HG03469 (cell line): ENCODE data around the gene TEAD4.

ENCODE experiments used
- ATAC-seq: cut with Tn5 transposase; IDR thresholded peaks from one replicate; pipeline ENCODE4 v1.9.1; 2021; ENCODE audit warnings: mild to moderate bottlenecking, moderate library complexity, moderate number of reproducible peaks; ENCODE audit not compliant: unreplicated experiment

TEAD4 gene

DNA sequence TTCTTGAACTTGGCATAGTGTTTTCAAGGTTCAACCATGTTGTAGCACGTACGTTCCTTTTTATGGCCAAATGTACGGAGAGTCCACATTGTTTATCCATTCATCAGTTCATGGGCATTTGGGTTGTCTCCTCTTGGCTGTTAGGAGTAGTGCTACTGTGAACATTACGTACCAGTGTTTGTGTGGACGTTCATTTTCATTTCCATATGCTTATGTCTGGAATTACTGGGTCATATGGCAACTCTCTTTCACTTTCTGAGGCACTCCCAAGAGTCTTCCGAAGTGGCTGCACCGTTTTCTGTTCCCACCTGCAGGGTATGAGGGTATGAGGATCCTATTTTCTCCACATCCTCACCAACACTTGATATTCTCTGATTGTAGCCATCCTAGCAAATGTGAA lies 68.9 kb downstream of the TEAD4 start:
- ATAC-seq, result no peak

DNA sequence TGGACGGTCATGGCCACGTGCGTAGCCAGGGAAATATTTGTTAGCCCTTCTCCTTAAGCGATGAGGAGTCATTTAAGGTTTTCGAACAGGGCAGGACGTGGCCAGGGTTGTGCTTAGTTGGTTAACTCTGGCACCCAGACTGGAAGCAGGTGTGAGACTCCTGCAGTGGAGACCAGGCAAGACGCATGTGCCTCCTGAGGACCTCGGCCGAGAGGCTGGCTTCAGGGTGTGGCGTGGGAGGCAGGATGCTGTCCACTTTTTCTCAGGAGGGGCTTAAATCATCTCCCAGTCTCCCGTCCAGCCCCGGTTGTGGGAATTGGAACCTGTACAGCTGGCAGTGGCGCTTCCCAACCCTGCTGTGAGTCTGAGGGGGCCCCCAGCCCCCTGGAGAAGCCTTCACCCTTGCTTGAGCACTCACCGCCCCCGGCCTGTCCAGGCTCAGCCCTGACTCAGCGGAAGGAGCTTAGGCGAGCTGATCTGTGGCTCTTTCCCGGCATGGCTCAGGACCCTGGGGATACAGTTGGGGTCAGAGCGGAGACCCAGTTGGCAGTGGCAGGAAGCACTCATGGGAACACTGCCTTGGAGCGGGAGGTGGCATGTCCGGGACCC lies 71.7 kb downstream of the TEAD4 start:
- no peak for ATAC-seq

DNA sequence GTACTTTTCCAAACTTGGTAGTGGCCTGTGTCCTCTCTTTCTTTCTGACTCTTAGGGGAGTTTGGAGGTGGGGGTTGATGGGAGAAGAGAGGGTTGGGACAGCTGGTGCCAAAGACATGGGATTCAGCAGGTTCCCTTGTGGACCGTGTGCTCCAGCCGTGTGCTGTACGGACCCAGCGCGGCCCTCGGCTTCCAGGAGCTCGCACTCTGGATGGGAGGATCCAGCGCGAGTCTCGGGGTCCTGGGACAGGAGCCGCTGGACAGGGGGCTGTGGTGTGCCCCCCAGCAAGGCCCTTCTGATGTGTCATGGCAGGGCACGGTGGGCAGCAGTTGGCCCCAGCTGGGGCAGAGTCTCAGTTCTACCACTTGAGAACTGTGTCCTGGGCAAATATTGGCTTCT lies 73.0 kb downstream of the TEAD4 start:
- no peak for ATAC-seq

DNA sequence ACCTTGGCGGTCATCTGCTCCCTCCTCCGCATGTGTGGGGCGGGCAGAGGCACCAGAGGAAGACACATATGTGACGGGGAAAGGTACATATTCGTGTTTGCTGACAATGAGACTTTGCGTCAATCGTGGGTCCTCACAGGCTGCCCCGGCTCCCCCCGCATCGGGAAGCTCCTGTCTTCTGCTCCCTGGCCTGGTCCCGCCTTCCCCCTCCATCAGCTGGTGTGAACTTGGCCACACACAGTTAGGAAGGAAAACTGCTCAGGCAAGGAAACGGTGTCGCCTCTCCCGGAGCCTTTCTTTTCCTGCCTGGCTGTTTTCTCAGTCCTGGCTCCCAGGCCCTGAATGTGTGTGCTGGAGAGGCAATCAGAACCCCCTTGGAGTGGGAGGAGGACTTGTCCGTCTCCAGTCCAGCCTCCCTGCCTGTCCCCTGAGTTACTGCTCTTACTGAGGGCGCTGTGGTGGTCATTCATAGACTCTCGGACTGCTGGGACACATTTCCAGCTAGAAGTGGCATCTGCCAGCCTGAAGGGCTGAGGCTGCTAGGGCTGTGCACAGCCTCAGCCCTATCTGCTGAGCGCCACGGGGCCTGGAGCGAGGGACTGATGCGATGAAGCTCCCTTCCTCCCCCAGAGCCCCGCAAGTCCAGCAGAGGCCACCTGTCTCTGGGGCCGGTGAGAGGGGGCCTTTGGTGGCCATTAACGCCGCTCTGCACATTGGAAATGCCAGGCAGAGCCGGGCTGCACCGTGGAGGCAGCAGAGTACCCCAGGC lies 73.8 kb downstream of the TEAD4 start:
- ATAC-seq, result no peak

DNA sequence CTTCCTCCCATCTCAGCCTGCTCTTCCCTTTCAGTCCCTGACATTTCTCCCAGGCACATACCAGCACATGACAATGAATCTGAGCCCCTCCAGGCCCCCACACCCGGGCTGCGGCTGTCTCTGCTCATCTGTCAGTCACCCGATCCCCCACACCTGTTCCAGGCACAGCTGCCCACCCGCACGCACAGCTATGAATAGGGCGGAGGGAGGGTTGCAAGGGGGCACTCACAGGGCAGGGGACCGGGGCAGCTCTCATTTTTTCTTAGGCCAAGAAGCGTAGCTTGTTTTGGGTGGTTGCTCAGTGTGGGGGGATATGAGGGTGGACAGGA lies 74.3 kb downstream of the TEAD4 start:
- ATAC-seq, result no peak

DNA sequence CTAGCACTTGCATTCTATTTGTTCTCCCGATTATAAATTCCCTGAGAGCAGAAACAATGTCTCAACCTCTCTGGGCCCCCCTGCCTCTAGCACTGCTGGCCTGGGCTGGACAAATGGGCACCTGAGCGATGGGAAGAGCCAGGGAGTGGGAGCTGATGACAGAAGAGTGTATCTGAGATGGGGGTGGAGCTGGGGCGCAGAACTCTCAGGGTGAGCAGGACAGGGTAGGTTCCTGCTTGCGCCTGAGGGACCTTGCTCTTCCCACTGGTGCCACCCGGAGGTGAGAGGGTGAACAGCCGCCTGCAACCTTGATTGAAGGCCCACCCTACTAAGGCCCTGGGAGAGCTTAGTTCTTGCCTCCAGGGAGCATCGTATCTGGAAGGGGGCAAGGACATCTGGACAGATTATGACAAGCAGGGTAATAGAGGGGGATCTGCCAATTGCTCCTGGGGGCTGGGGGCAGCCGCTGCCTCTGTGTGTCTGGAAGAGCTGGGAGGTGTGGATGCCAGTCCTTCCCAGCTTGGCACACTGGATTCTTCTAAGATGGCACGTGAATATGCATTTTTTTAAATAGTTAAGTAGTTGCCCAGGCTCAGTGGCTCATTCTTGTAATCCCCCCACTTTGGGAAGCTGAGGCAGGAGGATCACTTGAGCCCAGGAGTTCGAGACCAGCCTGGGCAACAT lies 75.0 kb downstream of the TEAD4 start:
- no peak for ATAC-seq

DNA sequence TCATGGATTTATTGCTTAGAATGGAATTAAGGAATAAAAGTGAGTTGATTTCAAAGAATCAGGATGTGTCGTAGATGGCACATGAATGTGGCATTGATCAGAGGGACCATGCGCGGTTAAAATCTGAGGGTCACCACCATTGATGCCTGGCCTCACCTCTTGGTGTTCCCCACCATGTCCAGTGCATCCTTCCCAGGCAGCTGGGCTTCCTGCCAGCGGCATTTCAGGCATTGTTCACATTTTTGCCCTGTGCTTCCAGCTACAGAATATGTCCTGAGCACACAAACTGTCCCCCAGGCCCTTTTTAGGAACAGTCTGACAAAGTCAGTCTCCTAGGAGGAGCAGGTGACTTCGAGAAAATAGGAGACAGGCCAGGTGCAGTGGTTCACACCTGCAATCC lies 76.0 kb downstream of the TEAD4 start:
- ATAC-seq, result no peak

DNA sequence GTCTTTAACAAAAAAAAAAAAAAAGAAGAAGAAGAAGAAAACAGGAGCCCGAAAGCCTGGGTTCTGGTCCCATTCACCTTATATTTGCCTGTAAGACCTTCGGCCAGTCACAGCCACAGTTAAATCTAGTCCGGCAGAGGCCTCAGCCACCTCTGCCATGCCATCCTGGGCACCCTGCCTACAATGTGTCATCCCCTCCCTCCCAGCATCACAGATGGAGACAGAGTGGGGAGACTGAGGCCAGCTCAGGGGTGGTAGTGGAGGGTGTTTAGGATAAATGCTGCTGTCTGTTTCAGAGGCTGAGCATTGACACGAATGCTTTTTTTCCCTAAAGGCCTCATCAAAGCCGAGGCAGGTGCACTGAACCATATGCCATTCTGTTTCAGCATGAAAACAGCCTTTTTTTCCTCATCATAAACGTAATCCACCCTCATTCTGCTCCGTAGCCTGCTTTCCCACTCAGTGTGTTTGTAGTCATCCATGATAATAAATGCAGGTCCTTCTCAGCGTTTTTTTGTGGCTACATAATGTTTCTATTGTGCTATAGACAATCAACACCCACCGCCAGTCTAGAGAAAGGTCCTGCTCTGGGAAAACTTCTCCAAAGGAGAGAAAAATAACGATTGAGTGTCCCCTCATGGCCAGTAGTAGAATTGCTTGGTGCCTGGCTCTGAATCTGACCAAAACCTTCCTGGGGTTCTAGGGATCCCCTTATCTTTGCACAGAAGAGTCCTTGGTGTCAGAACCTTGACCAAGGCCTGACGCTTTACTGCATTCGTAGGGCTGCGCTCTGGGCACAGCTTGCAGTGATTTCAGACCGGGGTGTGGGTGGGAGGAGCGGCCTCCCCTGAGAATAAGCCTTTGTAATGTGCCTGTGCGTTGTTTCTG lies 76.9 kb downstream of the TEAD4 start:
- ATAC-seq, result no peak

DNA sequence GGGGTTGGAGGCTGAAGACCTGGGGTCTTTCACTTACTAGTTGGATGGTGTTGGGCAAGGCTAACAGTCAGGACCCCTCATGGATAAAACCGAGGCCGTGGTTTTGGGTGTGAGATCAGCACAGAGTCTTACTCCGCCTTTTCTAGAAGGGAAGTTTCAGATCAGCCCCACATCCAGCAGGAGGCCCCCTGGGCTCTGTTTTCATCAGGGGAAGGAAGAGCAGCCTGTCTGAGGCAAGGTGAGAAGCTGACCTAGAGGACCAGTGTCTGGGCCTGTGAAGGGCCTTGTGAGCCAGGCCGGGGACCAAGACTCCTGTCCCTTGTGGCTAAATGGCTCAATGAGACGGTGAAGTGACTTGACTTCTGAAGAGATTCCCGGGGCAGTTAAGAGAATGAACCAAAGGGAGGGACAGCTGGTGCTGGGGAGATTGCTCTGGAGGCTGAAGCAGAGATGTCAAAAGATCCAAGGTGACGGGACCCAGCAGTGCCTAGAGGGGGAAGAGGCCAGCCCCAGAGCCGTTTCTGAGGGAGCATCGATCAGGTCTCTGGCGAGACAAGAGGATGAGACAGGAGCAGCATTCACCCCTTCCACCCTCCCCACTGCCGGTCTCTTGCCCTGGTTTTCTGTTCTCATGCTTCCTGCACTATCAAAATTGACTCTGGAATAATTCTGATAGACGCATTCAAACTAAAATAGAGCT lies 77.9 kb downstream of the TEAD4 start:
- no peak for ATAC-seq

DNA sequence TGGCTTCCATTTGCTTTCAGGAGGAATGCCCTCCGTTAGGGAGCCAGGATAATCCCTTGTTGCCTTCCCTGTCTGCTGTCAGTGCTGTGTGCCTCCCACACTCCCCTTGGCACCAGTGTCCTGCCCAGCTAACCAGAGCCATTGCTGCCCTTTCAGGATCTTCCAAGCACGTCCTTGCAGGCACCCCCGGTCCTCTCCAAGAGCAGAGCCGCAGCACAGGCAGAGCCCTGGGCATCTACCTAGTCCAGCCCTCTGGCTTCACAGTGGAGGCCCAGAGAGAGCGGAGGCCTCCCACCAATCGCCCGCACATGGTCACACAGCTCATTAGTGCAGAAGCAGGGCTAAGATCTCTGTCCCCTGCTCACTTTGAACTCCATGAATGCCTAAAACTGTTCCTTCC lies 79.0 kb downstream of the TEAD4 start:
- ATAC-seq, result no peak

DNA sequence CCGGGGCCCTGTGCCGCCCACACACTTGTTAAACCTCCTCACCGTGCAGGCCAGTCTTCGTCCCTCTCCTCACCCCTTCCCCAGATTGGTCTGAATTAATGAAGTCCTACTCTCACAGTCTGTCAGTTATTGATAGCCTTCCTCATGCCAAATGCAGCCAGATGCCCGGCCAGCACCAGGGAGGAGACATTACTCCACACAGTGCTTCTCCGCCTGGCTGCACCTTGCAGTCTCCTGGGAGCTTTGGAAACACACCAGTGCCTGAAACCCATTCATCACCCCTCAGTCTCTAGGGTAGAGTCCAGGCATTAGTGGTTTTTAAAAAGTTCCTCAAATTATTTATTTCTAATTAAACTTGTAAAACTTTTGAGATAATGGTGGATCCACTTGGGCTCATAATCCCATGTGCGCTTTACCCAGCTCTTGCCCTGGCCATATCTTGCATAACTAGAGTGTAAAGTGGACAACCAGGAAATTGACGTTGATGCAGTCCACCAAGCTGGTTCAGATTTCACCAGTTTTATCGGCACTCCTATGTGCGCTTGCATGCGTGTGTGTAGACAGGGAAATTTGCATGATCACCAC lies 79.8 kb downstream of the TEAD4 start:
- ATAC-seq, result no peak

DNA sequence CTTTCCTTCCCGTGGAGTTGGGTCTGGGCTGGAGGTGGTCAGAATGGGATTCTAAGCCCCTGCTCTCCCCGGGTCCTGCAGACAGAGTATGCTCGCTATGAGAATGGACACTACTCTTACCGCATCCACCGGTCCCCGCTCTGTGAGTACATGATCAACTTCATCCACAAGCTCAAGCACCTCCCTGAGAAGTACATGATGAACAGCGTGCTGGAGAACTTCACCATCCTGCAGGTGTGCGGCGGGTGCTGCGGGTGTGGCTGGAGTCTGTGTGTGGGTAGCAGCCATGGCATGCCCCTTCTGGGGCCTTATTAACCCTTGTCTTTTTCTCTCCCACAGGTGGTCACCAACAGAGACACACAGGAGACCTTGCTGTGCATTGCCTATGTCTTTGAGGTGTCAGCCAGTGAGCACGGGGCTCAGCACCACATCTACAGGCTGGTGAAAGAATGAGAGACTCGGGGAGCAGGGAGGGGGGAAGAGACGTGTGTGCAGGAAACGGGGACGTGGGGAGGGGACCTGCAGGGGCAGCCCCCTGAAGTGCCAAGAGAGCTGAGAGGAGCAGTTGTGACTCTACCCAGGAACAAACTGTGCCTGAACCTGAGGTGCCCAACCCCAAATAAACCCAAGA lies 80.9 kb downstream of the TEAD4 start:
- no peak for ATAC-seq

DNA sequence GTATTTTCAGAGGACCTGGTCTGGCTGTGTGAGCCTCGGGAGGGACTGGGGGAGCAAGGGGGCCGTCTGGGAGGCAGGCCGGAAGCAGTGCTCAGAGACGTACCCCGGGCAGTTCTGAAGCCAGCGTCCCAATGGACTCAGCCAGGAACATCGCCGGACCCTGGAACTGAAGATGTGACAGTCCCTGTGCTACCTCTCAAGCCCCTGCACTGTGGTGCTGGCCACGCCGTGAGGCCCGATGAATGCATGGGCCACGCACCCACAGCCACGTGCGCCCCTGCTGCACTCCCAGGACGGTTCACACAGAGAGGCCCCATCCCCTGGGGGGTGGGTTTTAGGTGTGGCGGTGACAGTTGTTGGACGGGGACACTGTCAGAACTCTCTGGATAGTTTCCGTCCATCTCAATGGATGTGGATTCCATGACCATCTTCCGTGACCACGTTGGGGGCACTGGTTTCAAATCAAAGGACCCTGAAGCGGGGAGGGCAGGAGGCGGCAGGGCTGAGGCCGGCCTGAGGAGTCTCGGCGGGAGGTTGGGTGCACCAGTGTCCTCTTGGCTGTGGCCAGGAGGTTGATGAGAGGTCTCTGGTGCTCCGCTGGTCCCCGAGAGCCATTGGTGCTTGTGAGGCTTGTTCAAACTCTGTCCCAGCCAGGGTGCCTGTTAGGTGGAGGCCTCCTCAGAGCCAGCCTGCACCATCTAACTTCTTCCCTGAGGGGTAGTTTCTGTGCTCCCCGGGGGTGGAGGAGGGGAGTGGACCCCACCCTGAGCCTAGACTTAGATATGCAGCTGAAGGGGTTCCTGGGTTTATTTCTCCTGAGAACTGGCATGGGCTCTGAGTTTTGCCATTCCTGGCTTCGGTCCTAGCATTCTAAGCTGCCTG lies 81.7 kb downstream of the TEAD4 start:
- ATAC-seq, result no peak

DNA sequence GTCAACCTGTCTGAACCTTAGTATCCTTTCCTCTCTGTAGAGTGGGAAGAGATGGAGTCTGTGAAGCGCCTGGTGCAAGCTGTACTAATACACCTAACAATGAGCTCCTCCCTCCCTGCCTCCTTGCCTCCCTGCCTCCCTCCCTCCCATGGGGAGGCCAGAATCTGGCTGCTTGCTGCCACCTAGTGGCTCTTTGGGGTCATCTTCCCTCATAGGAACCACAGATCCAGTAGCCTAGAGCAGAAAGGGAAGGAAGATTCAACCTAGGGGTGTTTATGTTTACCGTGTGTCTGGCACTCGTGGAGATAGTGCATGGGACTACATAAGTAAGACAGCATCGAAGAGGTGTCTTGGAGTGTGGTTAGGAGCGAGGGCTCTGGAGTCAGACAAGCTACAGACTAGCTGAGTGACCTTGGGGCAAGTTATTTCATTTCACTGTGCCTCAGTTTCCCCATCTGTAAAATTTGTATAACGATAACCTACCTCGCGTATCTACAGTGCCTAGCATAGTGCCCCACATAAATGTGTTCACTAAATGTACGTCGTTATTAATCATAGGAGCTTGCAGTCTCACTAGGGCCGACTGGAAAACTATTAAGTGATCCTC lies 82.5 kb downstream of the TEAD4 start:
- no peak for ATAC-seq

DNA sequence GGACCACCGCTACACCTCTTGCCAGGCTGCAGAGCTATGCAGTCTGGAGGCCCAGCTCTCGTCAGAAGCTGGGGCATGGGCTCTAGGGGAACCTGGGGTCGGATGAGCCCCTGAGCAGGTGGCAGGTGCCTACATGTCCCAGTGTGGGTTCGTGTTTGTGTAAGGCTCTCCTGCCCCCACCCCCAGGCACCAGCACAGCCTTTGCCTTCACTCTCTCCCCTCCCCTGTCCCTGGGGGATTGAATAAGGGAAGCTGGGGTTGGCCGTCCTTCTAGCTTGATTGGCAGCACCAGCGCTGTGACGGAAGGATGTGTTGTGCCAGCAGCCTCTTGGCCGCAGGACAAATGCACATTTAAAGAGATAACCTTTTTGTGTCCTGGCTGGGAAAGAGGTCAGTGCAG lies 83.2 kb downstream of the TEAD4 start:
- ATAC-seq, result no peak

DNA sequence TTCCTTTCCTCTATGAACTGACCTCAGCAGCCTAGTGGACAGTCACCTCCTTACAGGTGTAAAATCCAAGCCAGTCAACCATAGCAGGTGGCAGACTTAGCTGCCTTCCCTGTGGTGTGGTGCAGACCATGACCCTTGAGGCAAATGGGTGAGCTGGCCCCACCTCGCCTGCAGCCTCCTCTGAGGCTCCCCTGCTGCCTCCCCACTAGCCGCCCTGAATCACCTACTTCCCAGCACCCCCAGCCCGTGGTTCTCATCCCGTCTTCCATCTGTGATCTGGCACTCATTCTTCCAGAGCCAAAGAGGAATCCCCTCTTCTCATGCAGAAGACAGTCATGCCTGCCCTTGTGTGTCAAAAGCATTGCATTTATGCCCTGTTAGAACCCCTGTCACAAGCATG lies 83.6 kb downstream of the TEAD4 start:
- no peak for ATAC-seq

DNA sequence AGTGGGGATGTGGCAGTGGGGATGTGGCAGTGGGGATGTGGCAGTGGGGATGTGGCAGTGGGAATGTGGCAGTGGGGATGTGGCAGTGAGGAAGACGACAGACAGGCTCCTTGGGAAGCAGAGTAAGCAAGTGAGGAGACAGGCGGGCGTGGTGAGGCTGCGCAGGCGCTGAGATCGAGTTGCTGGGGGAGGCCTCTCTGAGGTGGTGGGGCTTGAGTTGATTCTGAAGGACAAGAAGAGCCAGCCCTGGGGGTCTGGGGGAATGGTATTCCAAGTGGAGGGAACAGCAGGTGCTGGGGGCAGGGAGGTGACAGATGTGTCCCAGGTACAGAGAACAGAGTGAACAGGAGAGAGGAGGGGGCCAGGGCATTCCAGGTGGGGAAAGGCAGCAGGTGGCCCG lies 84.2 kb downstream of the TEAD4 start:
- no peak for ATAC-seq

DNA sequence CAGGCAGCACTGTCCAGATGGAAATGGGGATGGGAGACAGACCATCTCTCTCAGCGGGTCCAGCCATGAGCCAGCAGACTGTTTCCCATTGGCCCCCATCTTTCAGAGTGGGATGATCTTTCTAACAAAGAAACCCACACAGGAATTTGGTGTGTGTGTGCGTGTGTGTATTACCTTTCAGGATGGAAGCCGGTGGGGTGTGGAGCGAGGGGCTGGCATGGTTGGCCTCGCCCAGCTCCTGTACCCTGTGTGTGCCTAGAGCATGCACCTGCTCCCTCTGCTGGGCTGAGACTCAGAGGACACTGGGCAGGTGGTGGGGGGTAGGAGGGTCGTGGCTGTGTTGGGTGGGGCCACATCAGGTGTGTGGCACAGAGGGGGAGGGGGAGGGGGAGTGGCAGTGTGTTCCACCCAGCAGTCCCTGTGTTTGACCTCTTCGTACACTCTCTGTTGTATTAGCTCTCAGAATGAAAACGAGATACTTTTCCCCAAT lies 85.0 kb downstream of the TEAD4 start:
- ATAC-seq, result no peak
